ENCODE data around the gene CYFIP1.

Gene CYFIP1

DNA sequence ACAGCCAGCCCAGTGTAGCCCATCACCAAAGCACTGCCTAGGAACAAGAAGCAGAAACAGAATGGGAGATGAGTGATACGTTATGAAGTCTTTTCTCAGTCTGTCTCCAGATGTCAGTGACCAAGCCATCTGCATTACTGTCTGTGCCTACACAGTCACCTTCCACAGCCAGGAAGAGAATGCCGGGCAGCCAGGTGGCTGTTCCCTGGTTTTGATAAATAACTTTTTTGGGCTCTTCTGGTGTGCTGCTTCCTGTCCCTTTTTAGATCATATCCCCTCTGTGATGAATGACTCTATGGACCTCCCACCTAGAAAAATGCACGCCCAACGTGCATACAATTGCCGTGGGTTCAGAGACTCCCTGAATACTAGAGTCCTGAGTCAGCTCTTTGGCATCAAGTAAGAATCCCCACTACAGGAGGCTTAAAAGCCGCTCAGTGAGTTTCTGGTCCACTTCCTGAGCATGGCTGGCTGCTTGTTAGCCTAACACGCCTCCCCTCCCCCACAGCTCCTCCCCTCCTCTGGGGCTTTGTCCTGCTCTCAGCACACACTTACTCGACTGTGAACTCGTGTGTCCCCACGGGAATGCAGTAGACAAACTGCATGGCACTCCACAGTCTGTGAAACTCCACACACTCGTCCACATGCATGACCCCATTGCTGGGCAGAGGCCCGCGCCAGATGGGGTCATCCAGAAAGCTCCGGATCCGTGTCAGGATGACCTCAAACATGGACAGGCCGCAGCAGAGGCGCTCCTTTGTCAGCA, 107.0 kb downstream of the CYFIP1 start:
- H3K4me3 ChIP-seq (ENCODE audit: low read depth, low read length): no peak overlapping the region
- TF ChIP-seq, protein P1, sequence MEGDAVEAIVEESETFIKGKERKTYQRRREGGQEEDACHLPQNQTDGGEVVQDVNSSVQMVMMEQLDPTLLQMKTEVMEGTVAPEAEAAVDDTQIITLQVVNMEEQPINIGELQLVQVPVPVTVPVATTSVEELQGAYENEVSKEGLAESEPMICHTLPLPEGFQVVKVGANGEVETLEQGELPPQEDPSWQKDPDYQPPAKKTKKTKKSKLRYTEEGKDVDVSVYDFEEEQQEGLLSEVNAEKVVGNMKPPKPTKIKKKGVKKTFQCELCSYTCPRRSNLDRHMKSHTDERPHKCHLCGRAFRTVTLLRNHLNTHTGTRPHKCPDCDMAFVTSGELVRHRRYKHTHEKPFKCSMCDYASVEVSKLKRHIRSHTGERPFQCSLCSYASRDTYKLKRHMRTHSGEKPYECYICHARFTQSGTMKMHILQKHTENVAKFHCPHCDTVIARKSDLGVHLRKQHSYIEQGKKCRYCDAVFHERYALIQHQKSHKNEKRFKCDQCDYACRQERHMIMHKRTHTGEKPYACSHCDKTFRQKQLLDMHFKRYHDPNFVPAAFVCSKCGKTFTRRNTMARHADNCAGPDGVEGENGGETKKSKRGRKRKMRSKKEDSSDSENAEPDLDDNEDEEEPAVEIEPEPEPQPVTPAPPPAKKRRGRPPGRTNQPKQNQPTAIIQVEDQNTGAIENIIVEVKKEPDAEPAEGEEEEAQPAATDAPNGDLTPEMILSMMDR (conservative IDR thresholded peaks at IDR 0.05; ENCODE audit: low read depth, low read length): no peak
- DNase-seq (ENCODE audit: low read depth): peak; percentile 92

- no peak overlapping the region for H3K4me3 ChIP-seq (ENCODE audit: low read depth, low read length)
- no peak for DNase-seq (ENCODE audit: low read depth)
- TF ChIP-seq, protein P1 (conservative IDR thresholded peaks at IDR 0.05; ENCODE audit: low read depth, low read length): no peak
These were observed 108.6 kb downstream of the CYFIP1 start for GRCh38 chr15:22871481-22872086.

DNA sequence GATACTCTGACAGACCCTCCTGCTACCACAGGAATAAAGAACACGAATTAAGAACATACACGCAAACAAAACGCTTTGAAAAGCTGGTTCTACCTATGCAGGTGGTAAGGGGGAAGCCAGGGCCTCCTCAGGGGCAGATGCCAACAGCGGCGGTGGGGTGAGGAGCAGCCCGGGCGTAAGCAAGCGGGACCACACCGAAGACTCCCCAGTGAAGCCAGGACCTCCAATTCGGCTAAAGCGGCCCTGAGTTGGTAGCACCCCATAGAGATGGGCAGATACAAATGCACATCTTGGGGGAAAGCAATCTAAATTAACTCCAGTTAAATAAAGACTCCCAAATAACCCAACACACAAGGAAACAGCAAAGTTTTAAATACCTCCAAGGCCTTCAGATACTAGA, 109.3 kb downstream of the CYFIP1 start:
- DNase-seq (ENCODE audit: low read depth): no peak
- H3K4me3 ChIP-seq (ENCODE audit: low read depth, low read length): no peak overlapping the region
- TF ChIP-seq, protein P1 (conservative IDR thresholded peaks at IDR 0.05; ENCODE audit: low read depth, low read length): no peak

DNA sequence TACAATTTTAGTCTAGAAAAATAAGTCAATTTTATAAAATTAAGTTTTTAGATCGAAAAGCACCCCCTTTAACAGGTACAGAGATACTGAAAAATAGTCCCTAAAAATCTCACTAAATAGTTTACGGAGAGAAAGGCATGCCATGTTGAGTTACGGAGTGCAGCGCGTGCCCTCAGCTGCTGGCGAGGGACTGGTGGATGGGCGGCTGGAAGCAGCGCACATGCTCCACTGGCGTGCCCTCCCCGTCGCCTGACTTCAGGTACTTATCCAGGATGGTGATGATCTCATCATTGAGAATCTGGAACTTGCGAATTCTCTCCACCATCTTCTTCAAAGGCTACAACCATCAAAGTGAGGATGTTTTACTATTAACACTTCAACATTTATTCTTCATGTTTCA, 110.3 kb downstream of the CYFIP1 start:
- DNase-seq (ENCODE audit: low read depth): no peak
- no peak overlapping the region for H3K4me3 ChIP-seq (ENCODE audit: low read depth, low read length)
- TF ChIP-seq, protein P1 (conservative IDR thresholded peaks at IDR 0.05; ENCODE audit: low read depth, low read length): no peak

GRCh38 chr15:22868928-22869327, 111.2 kb downstream of the CYFIP1 start:
- no peak for DNase-seq (ENCODE audit: low read depth)
- TF ChIP-seq, protein P1 (conservative IDR thresholded peaks at IDR 0.05; ENCODE audit: low read depth, low read length): no peak
- H3K4me3 ChIP-seq (ENCODE audit: low read depth, low read length): no peak overlapping the region

- TF ChIP-seq, protein P1 (conservative IDR thresholded peaks at IDR 0.05; ENCODE audit: low read depth, low read length): no peak
- DNase-seq (ENCODE audit: low read depth): no peak
- no peak overlapping the region for H3K4me3 ChIP-seq (ENCODE audit: low read depth, low read length)
These were observed 111.7 kb downstream of the CYFIP1 start for GRCh38 chr15:22868495-22868894.

DNA sequence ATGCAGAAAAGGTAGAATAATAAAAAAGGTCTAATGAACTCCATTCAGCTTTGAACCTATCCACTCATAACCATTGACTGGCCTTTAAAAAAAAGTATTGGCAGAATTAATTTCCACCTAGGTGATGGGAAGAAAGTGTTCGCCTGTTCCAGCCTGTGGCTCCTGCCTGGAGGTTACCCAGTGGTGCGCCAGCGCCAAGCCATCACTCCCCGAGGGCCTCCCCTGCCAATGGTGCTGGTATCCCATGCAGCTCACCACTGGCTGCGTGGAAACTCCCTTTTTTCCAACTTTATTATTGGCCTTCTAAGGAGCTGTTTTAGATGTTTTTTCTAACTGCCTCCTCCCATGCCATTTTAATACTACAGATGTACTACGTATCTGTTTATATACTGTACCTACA, 112.3 kb downstream of the CYFIP1 start:
- TF ChIP-seq, protein P1 (conservative IDR thresholded peaks at IDR 0.05; ENCODE audit: low read depth, low read length): no peak
- DNase-seq (ENCODE audit: low read depth): no peak
- no peak overlapping the region for H3K4me3 ChIP-seq (ENCODE audit: low read depth, low read length)
